IMR-90 (cell line): ENCODE data around the gene IGDCC3. TPM values are rescaled to one million over a fixed set of nuclear protein-coding genes. Genes with fewer than 3 reads are reported as not detected.

Experiments
- ATAC-seq: fragments of 200-7000 bp; cut with Tn5 transposase; 2 replicates; pipeline ENCODE4 v1.9.1; 2020; ENCODE audit warnings: low read depth, mild to moderate bottlenecking, moderate library complexity
- BruUV-seq: library from RNA; stranded (reverse); fragments of 400-500 nt; replicated peaks from 2 replicates; lab custom pipeline; 2021; lab: Mats Ljungman, UMichigan
- CTCF ChIA-PET: fragments of 300-600 bp; formaldehyde crosslinking; extraction: SDS; loops from one replicate; lab custom pipeline; 2021; ENCODE audit warnings: antibody characterized with exemption; lab: Yijun Ruan, JAX
- POLR2A ChIA-PET: fragments of 300-600 bp; sonication (Branson Sonifier 250); formaldehyde crosslinking; loops from one replicate; lab custom pipeline; 2022; ENCODE audit warnings: antibody characterized with exemption; ENCODE audit not compliant: unreplicated experiment; lab: Charles Lee
- DNase-seq: peaks from one replicate; pipeline ENCODE4 v3.0.0; 2013
- H2AFZ ChIP-seq: replicated peaks from 2 replicates; pipeline ENCODE3; 2013; ENCODE audit warnings: low read length, mild to moderate bottlenecking; ENCODE audit not compliant: poor library complexity
- H2AK5ac ChIP-seq: 2 replicates; pipeline ENCODE4 v1.6.1; 2013; ENCODE audit warnings: low read depth, low read length, inconsistent platforms
- H2AK9ac ChIP-seq: replicated peaks from 2 replicates; pipeline ENCODE3; 2013; ENCODE audit warnings: mild to moderate bottlenecking, low read depth, low read length, moderate library complexity; ENCODE audit not compliant: poor library complexity
- H2BK120ac ChIP-seq: 2 replicates; pipeline ENCODE4 v1.6.1; 2013; ENCODE audit warnings: low read depth, low read length, inconsistent platforms
- H2BK15ac ChIP-seq: 3 replicates; pipeline ENCODE4 v1.6.1; 2013; ENCODE audit warnings: low read depth, low read length, inconsistent platforms
- H2BK20ac ChIP-seq: 2 replicates; pipeline ENCODE4 v1.6.1; 2013; ENCODE audit warnings: low read depth, mild to moderate bottlenecking, inconsistent platforms, low read length, moderate library complexity
- H2BK5ac ChIP-seq: 2 replicates; pipeline ENCODE4 v1.6.1; 2013; ENCODE audit warnings: mild to moderate bottlenecking, low read depth, low read length, inconsistent platforms; ENCODE audit not compliant: poor library complexity, severe bottlenecking
- H3K14ac ChIP-seq: replicated peaks from 2 replicates; pipeline ENCODE4 v1.6.1; 2013; ENCODE audit warnings: low read depth, low read length, inconsistent platforms
- H3K18ac ChIP-seq: 2 replicates; pipeline ENCODE4 v1.6.1; 2013; ENCODE audit warnings: low read depth, low read length, control low read depth
- H3K23ac ChIP-seq: 2 replicates; pipeline ENCODE4 v1.6.1; 2013; ENCODE audit warnings: low read depth, low read length, inconsistent platforms
- H3K27ac ChIP-seq: 2 replicates; pipeline ENCODE4 v1.5.1; 2013; ENCODE audit warnings: mild to moderate bottlenecking, control low read depth, low read length; ENCODE audit not compliant: insufficient read depth
- H3K27me3 ChIP-seq: 2 replicates; pipeline ENCODE4 v1.6.1; 2013; ENCODE audit warnings: low read length; ENCODE audit not compliant: control insufficient read depth, insufficient read depth
- H3K36me3 ChIP-seq: 2 replicates; pipeline ENCODE4 v1.6.1; 2013; ENCODE audit warnings: low read length, mixed read lengths; ENCODE audit not compliant: control insufficient read depth, insufficient read depth
- H3K4ac ChIP-seq: 2 replicates; pipeline ENCODE4 v1.6.1; 2013; ENCODE audit warnings: low read depth, low read length, inconsistent platforms
- H3K4me1 ChIP-seq: 2 replicates; pipeline ENCODE4 v1.6.1; 2013; ENCODE audit warnings: low read length, mixed read lengths; ENCODE audit not compliant: control insufficient read depth, insufficient read depth
- H3K4me2 ChIP-seq: 2 replicates; pipeline ENCODE4 v1.6.1; 2013; ENCODE audit warnings: low read depth, mild to moderate bottlenecking, control low read depth, low read length, moderate library complexity
- H3K4me3 ChIP-seq: 2 replicates; pipeline ENCODE4 v1.5.1; 2013; ENCODE audit warnings: low read depth, mild to moderate bottlenecking, control low read depth, low read length, moderate library complexity; ENCODE audit not compliant: insufficient read depth
- H3K56ac ChIP-seq: 2 replicates; pipeline ENCODE4 v1.6.1; 2013; ENCODE audit warnings: low read length, inconsistent platforms; ENCODE audit not compliant: insufficient read depth; ENCODE audit errors: extremely low read depth
- H3K79me1 ChIP-seq, 2 experiments: 2 replicates each; pipeline ENCODE4 v1.6.1; 2013; ENCODE audit warnings: low read length in 2 of 2, inconsistent platforms in 1 of 2, low read depth in 1 of 2
- H3K9ac ChIP-seq: 2 replicates; pipeline ENCODE4 v1.6.1; 2013; ENCODE audit warnings: low read depth, low read length, control low read depth
- H3K9me1 ChIP-seq: 2 replicates; pipeline ENCODE4 v1.6.1; 2013; ENCODE audit warnings: low read length, inconsistent platforms; ENCODE audit not compliant: insufficient read depth
- H3K9me3 ChIP-seq: 2 replicates; pipeline ENCODE4 v1.6.1; 2013; ENCODE audit warnings: low read length; ENCODE audit not compliant: control insufficient read depth, insufficient read depth
- H4K20me1 ChIP-seq: 2 replicates; pipeline ENCODE4 v1.6.1; 2013; ENCODE audit warnings: low read length, inconsistent platforms; ENCODE audit not compliant: insufficient read depth
- H4K5ac ChIP-seq: 2 replicates; pipeline ENCODE4 v1.6.1; 2013; ENCODE audit warnings: mild to moderate bottlenecking, low read depth, low read length, control low read depth
- H4K8ac ChIP-seq, 2 experiments: 2 replicates each; pipeline ENCODE4 v1.6.1; 2013; ENCODE audit warnings: low read depth in 2 of 2, low read length in 2 of 2, control low read depth in 1 of 2, inconsistent platforms in 1 of 2
- H4K91ac ChIP-seq: 2 replicates; pipeline ENCODE4 v1.6.1; 2013; ENCODE audit warnings: low read depth, low read length, inconsistent platforms; ENCODE audit not compliant: insufficient read depth
- ELK1 ChIP-seq: fragments of 150-350 bp; IDR thresholded peaks from 2 replicates; pipeline ENCODE4 v1.6.1; 2016; ENCODE audit warnings: low read depth, mild to moderate bottlenecking, low read length, moderate library complexity, borderline replicate concordance
- NFE2L2 ChIP-seq: fragments of 150-350 bp; IDR thresholded peaks from 2 replicates; pipeline ENCODE4 v1.6.1; 2016; ENCODE audit warnings: low read depth, mild to moderate bottlenecking, low read length
- SMC3 ChIP-seq: fragments of 150-350 bp; IDR thresholded peaks from 2 replicates; pipeline ENCODE4 v1.6.1; 2016; ENCODE audit warnings: low read depth, mild to moderate bottlenecking, antibody characterized with exemption, low read length, moderate library complexity
- WGBS, 2 experiments: methylation state at CpG; one replicate each; pipeline versions ENCODE4 v1.1.5 to v1.1.7; 2013; ENCODE audit warnings: missing lambda C conversion rate in 2 of 2; ENCODE audit not compliant: insufficient read length in 1 of 2; ENCODE audit errors: extremely low coverage in 2 of 2; 5-methylcytosine and 5-hydroxymethylcytosine counted together
- dilution Hi-C: fragments of 300-500 bp; cut with HindIII; formaldehyde crosslinking; loops from one replicate; pipeline ENCODE4 v1.14.3; 2018; ENCODE audit warnings: low sequenced_read_pairs; ENCODE audit not compliant: unreplicated experiment
- in situ Hi-C: fragments of 300-500 bp; cut with MboI; formaldehyde crosslinking; loops from 3 replicates; pipeline ENCODE4 v1.14.3; 2019; ENCODE audit warnings: low sequenced_read_pairs, inconsistent platforms, mixed read lengths
- intact Hi-C: fragments of 100-400 bp; cut with micrococcal nuclease; formaldehyde crosslinking; loops from 2 replicates; pipeline ENCODE4 v1.10.0; 2022
- polyA plus RNA-seq, 3 experiments: library from polyadenylated mRNA; depleted of rRNA; stranded (reverse); fragments of >200 nt; gene quantifications; 2 replicates each; pipeline ENCODE4 v1.2.3, GENCODE V29; 2012; ENCODE audit warnings: low replicate concordance in 1 of 3
- total RNA-seq: library from RNA; depleted of rRNA; stranded (reverse); fragments of >200 nt; gene quantifications from 2 replicates; pipeline ENCODE4 v1.2.3, GENCODE V29; 2012

Gene IGDCC3
- total and polyA plus RNA-seq, 2 of the 4 experiments (the other 2 are of a cell fraction): 0.18 to 0.19 TPM

DNA sequence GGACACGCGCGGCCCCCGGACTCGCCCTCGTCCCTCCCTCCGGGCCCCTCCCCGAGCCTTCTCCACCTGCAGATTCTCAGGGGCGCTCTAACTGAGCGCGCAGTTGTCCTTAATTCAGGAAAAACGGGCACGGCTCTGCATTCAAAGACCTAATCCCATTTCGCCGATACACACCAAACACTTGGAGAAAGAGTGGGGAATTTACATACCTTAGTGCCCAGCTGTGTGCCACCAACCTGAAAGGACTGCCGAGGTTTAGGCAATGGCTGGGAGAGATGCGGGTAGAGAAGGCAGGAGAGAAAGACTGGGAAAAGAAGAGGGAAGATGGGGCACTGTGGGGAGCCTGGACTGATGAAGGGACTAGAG is 21.8 kb downstream of the IGDCC3 start:
- Histone ChIP-seq H2AK9ac (peak overlapping the region; percentile 3), H3K9me3 (peaks cover 7% of the 10 kb centered on the region), H3K9ac (no peak overlapping the region), H2BK15ac (no peak overlapping the region), H2BK120ac (no peak overlapping the region), H2BK20ac (no peak overlapping the region), H3K27me3 (peaks cover 52% of the 10 kb centered on the region), H3K56ac (no peak overlapping the region), H3K4me1 (peaks cover 4% of the 10 kb centered on the region; the same call in 1 of the 2 replicates), H3K23ac (peak overlapping the region; percentile 61; the same call in 1 of the 2 replicates), H3K18ac (no peak overlapping the region), H3K36me3 (no peaks in the 10 kb centered on the region), H3K14ac (no peak overlapping the region), H2BK5ac (no peak overlapping the region), H3K9me1 (no peaks in the 10 kb centered on the region; the same call in 1 of the 2 replicates), H4K5ac (no peak overlapping the region), H3K27ac (no peak overlapping the region), H3K4ac (no peak overlapping the region), H4K91ac (no peak overlapping the region), H4K20me1 (no peaks in the 10 kb centered on the region; the same call in 1 of the 2 replicates), H2AFZ (peak overlapping the region; percentile 28), H3K4me2 (peak overlapping the region; percentile 70; the same call in 1 of the 2 replicates), H4K8ac (no peak overlapping the region), H3K79me1 (no peaks in the 10 kb centered on the region), H3K4me3 (no peak overlapping the region), H2AK5ac (no peak overlapping the region)
- ChIA-PET CTCF (no interaction called here), POLR2A (no interaction called here)
- intact Hi-C loops (no loop called here), dilution Hi-C loops (no loop called here), in situ Hi-C loops (no loop called here)
- WGBS, 2 experiments: no CpG with 5 or more reads among the region's 17 CpGs
- TF ChIP-seq ELK1 (no peak), NFE2L2 (no peak), SMC3 (no peak)
- DNase-seq (no peak), ATAC-seq (no peak)
- BruUV-seq: no TSS peak
